DMS 273 (cell line): ENCODE data around the gene OR51D1.

Source experiments
- DNase-seq: peaks from one replicate; lab custom pipeline; 2025; ENCODE audit not compliant: unreplicated experiment; lab: John Stamatoyannopoulos, UW

OR51D1 gene

DNA sequence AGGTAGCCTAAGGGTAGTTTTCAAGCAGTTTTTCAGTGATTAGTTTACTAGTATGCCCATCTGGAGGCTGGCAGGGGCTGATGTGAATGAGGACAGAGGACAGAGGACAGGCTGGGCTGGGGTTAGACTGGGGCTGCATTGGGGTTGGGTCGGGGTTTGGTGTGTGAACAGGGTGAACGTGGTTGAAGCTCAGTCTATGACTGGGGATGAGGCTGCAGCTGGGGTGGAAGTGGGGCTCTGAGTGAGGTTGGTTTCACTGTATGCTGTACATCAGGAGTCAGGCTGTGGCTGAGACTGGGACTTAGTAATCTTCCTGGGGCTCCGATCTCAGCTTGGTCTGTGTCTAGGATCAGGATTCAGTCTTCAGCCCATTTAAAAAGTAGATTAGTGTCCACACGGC lies 7.0 kb downstream of the OR51D1 start:
- DNase-seq = no peak

DNA sequence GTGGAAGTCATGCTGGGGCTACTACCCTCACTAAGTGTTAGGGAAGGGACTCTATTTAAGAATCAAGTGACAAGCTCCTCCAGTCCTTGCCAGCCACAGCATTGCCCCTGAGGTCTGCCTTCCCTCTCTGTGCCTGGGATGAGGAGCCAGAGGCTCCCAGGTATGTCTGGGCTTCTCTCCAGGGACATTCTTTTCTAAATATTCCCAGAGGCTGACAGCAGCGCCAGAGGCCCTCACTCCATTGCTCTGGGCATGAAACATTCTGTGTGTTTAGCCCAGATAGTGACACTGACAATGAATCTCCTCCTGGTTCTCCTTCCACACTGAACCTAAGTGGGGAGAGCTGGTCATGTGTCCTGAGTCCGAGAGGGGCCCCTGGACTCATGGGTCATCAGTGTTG lies 8.7 kb downstream of the OR51D1 start:
- no peak for DNase-seq

DNA sequence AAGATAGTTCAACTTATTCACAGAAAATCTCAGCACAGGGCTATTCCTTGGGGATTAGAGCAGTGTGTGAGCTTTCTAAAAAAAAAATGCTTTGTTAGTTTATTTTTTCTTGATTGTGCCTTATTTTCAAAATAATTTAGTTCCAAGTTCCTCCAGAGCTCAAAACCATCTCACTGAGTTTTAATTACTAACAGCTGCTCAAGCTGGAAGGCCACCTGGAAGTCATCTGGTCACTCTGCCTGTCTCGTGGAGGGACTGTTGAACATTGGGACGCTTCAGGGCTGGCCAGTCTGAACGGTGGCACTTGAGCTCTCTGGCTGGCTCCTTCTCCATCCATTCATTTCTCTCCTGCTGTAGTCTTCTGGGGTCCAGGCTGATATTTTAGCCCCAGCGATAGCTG lies 10.5 kb downstream of the OR51D1 start:
- no peak for DNase-seq

DNA sequence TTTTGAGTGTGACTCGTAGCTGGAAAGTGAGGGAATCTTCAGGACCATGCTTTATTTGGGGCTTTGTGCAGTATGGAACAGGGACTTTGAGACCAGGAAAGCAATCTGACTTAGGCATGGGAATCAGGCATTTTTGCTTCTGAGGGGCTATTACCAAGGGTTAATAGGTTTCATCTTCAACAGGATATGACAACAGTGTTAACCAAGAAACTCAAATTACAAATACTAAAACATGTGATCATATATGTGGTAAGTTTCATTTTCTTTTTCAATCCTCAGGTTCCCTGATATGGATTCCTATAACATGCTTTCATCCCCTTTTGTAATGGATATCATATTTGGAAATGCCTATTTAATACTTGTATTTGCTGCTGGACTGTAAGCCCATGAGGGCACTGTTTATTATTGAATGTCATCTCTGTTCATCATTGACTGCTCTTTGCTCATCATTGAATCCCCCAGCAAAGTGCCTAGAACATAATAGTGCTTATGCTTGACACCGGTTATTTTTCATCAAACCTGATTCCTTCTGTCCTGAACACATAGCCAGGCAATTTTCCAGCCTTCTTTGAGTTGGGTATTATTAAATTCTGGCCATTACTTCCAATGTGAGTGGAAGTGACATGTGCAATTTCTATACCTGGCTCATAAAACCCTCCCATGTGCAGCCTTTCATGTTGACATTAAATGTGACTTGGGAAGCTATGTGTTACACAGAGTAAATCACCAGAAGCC lies 17.5 kb downstream of the OR51D1 start:
- no peak for DNase-seq

DNA sequence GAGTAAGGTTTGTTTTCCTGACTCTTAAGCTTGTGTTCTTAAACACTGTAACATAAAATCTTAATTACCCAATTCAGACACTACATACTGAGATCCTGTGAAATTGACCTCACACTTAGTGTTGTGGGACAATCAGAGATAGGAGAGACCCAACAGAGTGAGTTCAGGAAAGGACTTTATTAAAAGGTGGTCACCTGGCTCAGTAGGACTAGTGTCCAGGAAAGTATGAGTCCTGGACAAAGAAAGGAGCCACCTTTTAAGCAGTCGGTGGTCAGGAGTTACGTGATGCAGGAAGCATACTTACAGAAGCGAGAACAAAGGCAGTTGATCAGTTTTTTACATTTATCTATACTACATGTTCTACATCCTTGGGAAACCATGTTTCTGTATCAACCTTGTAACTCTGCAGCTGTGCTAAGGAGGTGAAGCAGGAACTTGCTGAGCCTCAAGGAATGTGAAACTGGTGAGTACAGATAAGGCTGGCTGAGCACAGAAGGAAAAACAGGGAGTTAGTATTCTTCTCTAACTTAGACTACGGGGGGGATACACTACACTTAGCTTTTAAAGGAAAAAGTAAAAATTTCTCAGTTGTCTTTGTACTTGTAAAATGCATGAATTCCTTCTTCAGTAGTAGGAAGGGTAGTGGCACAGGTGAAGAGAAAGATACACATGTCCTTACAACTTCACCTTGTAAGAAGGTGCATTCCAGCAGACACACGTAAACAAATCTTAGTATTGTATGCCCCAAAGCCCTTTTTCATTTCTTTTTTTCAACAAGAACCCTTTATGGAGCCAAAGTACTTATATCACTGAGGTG lies 21.6 kb downstream of the OR51D1 start:
- DNase-seq = no peak

DNA sequence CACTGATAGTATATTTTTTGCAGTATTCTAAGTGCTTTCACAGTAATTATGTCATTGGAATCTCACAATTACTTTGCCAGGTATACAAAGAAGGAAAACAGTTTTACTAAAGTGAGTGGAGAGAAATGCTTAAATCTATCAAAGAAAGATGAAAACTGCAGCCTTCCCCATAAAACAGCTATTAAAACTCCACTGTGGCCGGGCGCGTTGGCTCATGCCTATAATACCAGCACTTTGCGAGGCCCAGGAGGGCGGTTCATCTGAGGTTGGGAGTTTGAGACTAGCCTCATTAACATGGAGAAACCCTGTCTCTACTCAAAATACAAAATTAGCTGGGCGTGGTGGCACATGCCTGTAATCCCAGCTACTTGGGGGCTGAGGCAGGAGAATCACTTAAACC lies 25.6 kb downstream of the OR51D1 start:
- no peak for DNase-seq

DNA sequence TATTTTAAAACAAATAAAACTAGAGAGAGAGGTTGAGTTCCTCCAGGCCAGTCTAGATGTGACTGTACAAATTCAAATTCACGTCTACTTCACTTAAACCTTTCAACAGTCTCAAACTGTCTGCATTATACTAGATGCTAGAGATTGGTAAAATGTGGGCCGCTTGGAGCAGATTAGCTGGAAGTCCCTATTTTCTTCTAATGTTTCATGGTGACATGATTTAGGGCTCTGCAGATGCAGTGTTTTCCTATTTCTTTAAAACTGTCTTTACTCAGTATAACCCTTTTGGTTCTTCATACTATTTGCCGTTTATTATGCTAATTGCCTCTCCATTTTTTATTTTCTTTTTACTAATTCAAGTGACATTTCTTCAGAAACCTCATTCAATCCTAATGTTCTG lies 26.9 kb downstream of the OR51D1 start:
- DNase-seq = no peak

DNA sequence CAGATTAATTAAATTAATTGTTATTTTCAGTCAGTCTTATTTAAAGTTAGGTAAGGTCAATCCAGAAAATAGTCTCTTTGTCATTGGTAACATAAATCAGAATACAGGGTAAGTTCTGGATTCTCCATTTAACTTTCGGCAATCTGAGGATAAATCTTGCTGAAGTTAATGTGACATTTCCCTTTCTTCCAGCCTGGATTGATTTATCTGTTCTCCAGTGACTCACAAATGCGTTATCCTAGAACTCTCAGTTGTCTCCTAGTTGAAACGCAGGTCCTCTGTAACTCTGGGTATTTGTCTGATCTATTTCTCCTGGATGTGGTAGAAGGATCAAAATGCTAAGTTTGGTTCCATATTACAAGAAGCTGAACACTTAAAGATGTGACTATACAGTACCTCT lies 27.5 kb downstream of the OR51D1 start:
- no peak for DNase-seq

DNA sequence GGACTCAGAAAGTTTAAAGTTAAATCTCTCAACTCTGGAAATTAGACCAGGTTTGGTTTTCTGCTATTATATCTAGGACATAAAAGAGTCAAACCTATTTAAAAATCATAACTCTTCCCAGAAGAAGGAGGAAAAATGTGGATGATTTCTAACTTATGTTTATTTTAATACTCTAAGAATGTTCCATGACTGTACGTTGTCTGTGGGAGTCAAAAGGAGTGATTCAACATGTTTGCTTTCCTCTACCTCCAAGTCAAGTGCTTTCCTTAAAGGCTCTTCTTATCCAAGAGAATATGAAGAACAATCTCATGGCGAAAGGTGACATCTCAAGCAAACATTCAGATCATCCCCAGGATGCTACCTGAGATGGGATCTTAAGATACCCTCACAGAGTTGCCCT lies 28.1 kb downstream of the OR51D1 start:
- DNase-seq = no peak

DNA sequence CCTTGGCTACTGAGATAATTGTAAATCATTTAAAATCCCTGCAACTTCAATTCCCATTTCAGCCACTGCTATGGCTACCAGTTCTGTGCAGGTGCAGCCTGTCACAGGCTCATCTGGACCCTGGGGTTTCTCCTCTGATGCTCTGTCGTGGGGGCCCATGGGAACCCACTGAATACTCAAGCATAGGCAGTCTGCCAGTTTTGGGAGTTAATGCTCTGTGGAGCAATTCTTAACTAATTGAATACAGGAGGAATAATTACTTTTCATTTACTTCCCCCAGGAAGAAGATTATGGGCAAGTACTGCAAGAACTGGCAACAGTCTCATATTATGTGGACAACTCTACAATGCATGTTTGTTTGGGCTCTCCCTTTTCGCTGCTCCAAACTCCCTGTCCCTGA lies 34.5 kb downstream of the OR51D1 start:
- no peak for DNase-seq

DNA sequence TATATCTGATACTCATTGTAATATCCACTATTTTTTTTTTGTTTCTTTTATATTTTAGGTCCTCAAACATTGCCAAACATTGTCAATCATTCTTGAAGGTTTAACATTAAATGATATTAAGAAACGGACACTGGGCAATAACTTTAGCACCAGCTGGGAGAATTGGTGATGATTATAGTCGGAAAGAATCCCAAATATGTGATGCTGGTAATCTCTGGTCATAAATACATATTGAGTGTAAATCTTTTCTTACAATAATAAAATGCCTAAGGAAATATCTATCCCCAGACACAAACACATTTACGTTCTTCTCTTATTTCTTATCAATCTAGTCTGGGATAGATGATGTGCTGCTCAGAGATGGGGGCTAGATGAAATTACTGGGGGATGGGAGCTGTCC lies 35.2 kb downstream of the OR51D1 start:
- no peak for DNase-seq

DNA sequence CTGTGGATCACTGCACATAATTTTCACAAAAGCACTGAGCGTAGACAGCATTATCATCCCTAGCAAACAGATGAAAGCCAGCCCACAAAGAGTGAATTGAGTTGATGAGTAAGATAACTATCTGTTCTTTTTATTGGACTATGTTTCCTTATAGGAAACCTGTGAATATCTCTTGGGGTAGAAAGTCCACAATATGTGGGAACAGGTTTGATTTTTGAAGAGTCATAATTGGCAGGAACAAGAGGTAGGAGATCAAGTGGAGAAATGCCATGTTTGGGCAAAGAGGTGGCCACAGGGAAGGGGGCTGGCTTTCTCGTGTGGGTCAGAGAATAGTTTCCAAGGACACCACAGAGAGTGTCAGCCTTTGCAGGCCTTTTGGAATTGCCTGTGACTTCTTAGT lies 36.5 kb downstream of the OR51D1 start:
- DNase-seq = no peak

DNA sequence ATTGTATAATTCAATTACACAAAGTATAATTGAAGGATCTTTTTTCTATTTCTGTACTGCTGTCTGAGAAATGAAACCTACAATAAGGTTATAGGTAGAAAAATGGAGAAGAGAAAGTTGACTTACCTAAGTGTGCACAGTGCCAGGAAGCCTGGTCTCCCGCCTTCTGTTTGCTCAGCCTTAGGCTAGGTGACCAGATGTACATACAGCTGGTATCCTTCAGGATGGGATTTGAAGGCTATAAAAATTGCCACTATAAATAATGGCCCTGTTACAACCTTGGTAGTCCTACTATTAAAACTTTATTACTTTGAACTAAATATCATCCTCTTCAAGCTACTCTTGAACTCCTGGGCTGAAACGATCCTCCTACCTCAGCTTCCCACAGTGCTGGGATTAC lies 40.7 kb downstream of the OR51D1 start:
- DNase-seq = peak; percentile 1

DNA sequence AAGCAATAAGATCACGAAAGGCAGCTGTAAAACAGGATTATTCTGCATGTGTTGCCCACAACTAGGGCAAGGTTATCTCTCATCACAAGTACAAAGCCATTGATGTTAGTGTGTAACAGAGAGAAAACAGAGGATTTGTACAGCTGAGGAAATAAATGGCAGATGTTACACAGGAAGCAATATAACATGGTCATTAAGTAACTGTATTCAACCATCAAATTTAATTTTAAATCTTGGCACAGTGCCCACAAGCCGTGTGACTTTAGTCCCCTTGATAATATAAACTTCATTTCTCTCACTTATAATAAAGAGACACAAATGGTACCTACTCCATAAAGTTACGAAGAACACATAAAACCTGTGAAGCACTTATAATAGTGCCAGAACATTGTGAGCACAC lies 43.1 kb downstream of the OR51D1 start:
- no peak for DNase-seq

DNA sequence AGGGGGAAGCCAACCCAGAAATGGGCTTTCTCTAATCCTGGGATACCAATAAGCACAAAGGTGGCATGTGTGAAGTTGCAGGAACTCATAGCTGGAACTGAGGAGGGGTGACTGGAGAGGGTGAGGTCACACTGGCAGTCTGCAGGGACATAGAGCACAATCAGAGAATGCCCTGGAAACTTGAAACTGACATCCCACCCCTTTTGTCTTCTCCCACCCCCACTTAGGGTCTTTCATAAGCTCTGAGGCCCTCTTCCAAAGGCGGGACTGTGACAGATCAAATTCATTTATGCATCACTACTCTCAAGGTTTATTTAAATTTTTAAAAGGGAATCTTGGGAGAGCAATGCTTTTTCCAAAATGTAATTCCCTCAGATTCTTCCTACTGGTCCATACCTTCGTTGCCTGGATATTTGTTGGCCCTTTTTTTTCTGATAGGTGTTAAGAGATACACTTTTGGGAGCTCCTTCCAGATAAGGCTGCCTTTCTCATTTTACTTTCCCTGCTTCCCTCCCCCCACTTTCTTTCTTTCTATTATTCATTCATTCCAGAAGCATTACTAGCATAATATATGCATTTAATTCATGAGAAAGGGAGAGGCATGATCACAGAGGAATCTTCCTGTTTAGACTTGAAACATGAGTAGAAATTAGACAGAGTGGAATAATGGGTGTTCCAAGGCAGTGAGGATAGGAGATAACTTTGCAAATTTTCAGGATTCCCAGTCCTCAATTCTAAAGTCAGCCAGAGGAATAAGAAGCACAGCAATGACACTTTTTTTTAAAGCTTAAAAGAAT lies 45.5 kb downstream of the OR51D1 start:
- DNase-seq = no peak

DNA sequence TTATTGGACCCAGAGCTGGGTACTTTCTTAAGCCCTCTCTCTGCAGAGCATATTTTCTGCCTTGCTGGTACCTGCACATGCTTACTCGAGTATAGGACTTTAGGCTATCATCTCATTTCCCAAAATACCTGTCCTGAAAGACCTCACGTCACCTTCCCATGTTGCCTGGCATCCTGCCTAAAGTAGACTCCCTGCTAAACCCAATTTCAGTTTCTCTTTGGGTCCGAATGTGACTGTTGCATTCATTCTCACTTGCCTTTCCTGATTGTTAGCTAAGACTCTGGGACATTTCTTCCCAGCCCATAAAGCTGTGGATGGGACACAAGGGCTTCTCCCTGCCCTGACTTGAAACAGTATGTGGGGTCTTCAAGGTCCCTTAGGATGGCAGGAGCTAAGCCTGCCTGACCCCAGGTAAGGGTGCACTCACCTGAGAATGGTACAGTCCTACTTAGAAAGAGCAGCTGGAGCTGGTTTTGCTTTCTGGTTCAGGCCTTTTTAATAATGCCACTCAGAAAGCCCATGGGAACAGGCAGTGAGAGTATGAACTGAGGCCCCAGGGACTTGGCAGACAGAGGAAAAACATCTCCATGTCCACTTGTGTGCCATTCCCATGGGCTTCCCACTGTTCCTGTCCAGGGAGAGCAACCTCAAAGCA lies 47.5 kb downstream of the OR51D1 start:
- DNase-seq = no peak
